ENCODE data around the gene SART3. TPM values are rescaled to one million over a fixed set of nuclear protein-coding genes. Genes with fewer than 3 reads are reported as not detected.

SART3 gene
- total RNA-seq, 2 experiments from 2014 or later = 69.3 to 87.1 TPM

GRCh38 chr12:108585864-108586263, 24.9 kb upstream of the SART3 start:
- Mint-ChIP-seq H3K9me3 (ENCODE audit: low read depth) (no peaks in the 10 kb centered on the region), H3K4me1 (no peaks in the 10 kb centered on the region), H3K36me3 (ENCODE audit: low read depth) (no peaks in the 10 kb centered on the region), H3K27ac (no peak overlapping the region), H3K4me3 (no peak overlapping the region), H3K27me3 (no peaks in the 10 kb centered on the region)
- no peak for ATAC-seq
- no peak for DNase-seq
- intact Hi-C loops (cut with DNase I, micrococcal nuclease) = no loop called here
- POLR2A ChIA-PET = no interaction called here
- CTCF ChIA-PET = interaction anchor here (0.9 kb wide), 1 partner anchor 74 kb away, joined by 3 read pairs; no protein-coding TSS in a partner anchor

- H3K36me3 Mint-ChIP-seq (ENCODE audit: low read depth) = no peaks in the 10 kb centered on the region
- no peak overlapping the region for H3K27ac Mint-ChIP-seq
- ATAC-seq (no peak), DNase-seq (no peak)
- POLR2A ChIA-PET = no interaction called here
- no peak overlapping the region for H3K4me3 Mint-ChIP-seq
- intact Hi-C loops (cut with DNase I, micrococcal nuclease) = no loop called here
- H3K4me1 Mint-ChIP-seq = no peaks in the 10 kb centered on the region
- H3K27me3 Mint-ChIP-seq = no peaks in the 10 kb centered on the region
- H3K9me3 Mint-ChIP-seq (ENCODE audit: low read depth) = no peaks in the 10 kb centered on the region
- CTCF ChIA-PET = interaction anchor here (1.2 kb wide), 1 partner anchor 80 kb away, joined by 4 read pairs; no protein-coding TSS in a partner anchor
These were observed 23.6 kb upstream of the SART3 start for GRCh38 chr12:108584456-108585065.

GRCh38 chr12:108583991-108584390, 23.0 kb upstream of the SART3 start:
- ChIA-PET POLR2A (no interaction called here), CTCF (interaction anchor here (1.2 kb wide), 1 partner anchor 80 kb away, joined by 4 read pairs; no protein-coding TSS in a partner anchor)
- Mint-ChIP-seq H3K9me3 (ENCODE audit: low read depth) (no peaks in the 10 kb centered on the region), H3K36me3 (ENCODE audit: low read depth) (no peaks in the 10 kb centered on the region), H3K27me3 (no peaks in the 10 kb centered on the region), H3K27ac (no peak overlapping the region), H3K4me3 (no peak overlapping the region), H3K4me1 (no peaks in the 10 kb centered on the region)
- no peak for DNase-seq
- ATAC-seq = no peak
- intact Hi-C loops (cut with DNase I, micrococcal nuclease) = no loop called here

DNA sequence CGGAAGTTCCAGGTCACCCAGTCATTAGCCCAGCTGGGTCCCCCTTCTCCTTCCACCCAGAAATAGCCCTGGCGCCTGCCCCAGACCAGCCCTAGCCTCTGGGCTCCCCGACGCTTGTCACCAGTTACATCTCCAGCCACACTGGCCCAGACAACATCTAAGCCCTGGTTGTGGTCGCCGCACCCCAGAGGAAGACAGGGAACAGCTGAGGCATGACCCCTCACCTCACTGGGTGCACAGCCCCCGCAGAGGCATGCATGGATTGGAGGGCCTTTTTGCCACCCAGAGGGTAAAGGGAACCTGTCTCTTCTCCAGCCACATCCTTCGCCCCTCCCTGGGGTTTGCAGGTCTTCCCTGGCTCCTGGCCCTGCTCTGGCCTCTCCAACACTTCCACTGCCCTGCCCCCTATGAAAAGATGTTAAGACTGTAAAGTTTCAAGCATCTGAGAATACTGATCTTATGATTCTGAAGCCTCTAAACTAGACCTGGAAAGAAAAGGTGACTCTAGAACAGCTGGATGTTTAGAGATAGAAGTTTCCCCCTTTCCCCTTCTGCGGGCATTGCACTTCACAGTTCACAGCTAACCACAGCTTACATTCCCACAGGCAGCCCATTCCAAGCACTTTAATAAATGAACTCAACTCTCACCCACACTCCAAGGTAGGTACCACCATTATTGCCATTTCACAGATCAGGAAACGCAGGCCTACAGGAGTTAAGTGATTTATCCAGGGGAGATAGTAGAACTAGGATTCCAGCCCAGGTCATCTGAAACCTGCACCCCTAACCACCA, 22.2 kb upstream of the SART3 start:
- no peak overlapping the region for H3K4me3 Mint-ChIP-seq
- H3K4me1 Mint-ChIP-seq = no peaks in the 10 kb centered on the region
- H3K27me3 Mint-ChIP-seq = no peaks in the 10 kb centered on the region
- H3K9me3 Mint-ChIP-seq (ENCODE audit: low read depth) = no peaks in the 10 kb centered on the region
- intact Hi-C loops (cut with DNase I, micrococcal nuclease) = no loop called here
- no peaks in the 10 kb centered on the region for H3K36me3 Mint-ChIP-seq (ENCODE audit: low read depth)
- ChIA-PET CTCF (interaction anchor here (0.6 to 1.2 kb wide), 4 partner anchors 81 to 398 kb away, joined by 4 to 7 read pairs (median 4); no protein-coding TSS in a partner anchor), POLR2A (no interaction called here)
- ATAC-seq (no peak), DNase-seq (no peak)
- H3K27ac Mint-ChIP-seq = no peak overlapping the region

GRCh38 chr12:108582509-108582908, 21.5 kb upstream of the SART3 start:
- Mint-ChIP-seq H3K4me3 (no peak overlapping the region), H3K27me3 (no peaks in the 10 kb centered on the region), H3K27ac (no peak overlapping the region), H3K4me1 (no peaks in the 10 kb centered on the region), H3K9me3 (ENCODE audit: low read depth) (no peaks in the 10 kb centered on the region), H3K36me3 (ENCODE audit: low read depth) (no peaks in the 10 kb centered on the region)
- ChIA-PET CTCF (interaction anchor here (0.6 to 1.1 kb wide), 4 partner anchors 86 to 399 kb away, joined by 3 to 7 read pairs (median 4); no protein-coding TSS in a partner anchor), POLR2A (no interaction called here)
- no peak for DNase-seq
- intact Hi-C loops (cut with DNase I, micrococcal nuclease) = no loop called here
- no peak for ATAC-seq

GRCh38 chr12:108581311-108582227, 20.6 kb upstream of the SART3 start:
- no peak for ATAC-seq
- Mint-ChIP-seq H3K36me3 (ENCODE audit: low read depth) (no peaks in the 10 kb centered on the region), H3K27ac (no peak overlapping the region), H3K4me3 (no peak overlapping the region), H3K4me1 (no peaks in the 10 kb centered on the region), H3K27me3 (no peaks in the 10 kb centered on the region), H3K9me3 (ENCODE audit: low read depth) (no peaks in the 10 kb centered on the region)
- no peak for DNase-seq
- ChIA-PET CTCF (interaction anchor here (0.6 kb wide), 1 partner anchor 87 kb away, joined by 3 read pairs; no protein-coding TSS in a partner anchor), POLR2A (no interaction called here)
- intact Hi-C loops (cut with DNase I, micrococcal nuclease) = no loop called here

DNA sequence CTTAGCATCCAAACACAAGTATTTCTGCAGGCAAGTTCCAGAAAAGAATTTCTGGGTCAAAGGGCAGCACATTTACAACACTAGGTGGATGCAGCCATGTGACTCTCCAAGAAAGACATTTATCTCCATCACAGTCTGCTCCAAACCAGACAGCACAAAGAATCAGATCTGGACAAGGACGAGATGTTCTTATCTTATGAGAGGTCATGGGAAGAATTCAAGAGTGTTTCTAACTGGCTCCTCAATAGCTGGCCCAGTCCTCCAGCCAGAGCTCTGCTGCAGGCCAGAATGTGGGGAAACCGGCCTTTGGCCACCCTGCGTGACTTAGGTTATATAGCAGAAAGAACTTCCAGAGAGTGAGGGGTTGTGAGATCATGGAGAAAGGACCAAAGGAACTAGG, 19.6 kb upstream of the SART3 start:
- ChIA-PET POLR2A (no interaction called here), CTCF (no interaction called here)
- Mint-ChIP-seq H3K36me3 (ENCODE audit: low read depth) (no peaks in the 10 kb centered on the region), H3K27ac (no peak overlapping the region), H3K4me3 (no peak overlapping the region), H3K27me3 (no peaks in the 10 kb centered on the region), H3K4me1 (peaks cover 8% of the 10 kb centered on the region), H3K9me3 (ENCODE audit: low read depth) (no peaks in the 10 kb centered on the region)
- no peak for ATAC-seq
- intact Hi-C loops (cut with DNase I, micrococcal nuclease) = no loop called here
- no peak for DNase-seq

- DNase-seq (no peak), ATAC-seq (no peak)
- H3K27me3 Mint-ChIP-seq = peaks cover 3% of the 10 kb centered on the region
- no peak overlapping the region for H3K27ac Mint-ChIP-seq
- no peak overlapping the region for H3K4me3 Mint-ChIP-seq
- H3K9me3 Mint-ChIP-seq (ENCODE audit: low read depth) = no peaks in the 10 kb centered on the region
- POLR2A ChIA-PET = no interaction called here
- peaks cover 22% of the 10 kb centered on the region for H3K4me1 Mint-ChIP-seq
- CTCF ChIA-PET = interaction anchor here (0.8 kb wide), 1 partner anchor 10 kb away, joined by 3 read pairs; no protein-coding TSS in a partner anchor
- intact Hi-C loops (cut with DNase I, micrococcal nuclease) = no loop called here
- no peaks in the 10 kb centered on the region for H3K36me3 Mint-ChIP-seq (ENCODE audit: low read depth)
These were observed 17.8 kb upstream of the SART3 start for GRCh38 chr12:108578813-108579212.

- ChIA-PET POLR2A (interaction anchor here (0.6 kb wide), 1 partner anchor 850 kb away, joined by 3 read pairs; no protein-coding TSS in a partner anchor), CTCF (interaction anchor here (0.7 to 0.8 kb wide), 2 partner anchors 9 to 87 kb away, joined by 3 read pairs; no protein-coding TSS in a partner anchor)
- no peaks in the 10 kb centered on the region for H3K9me3 Mint-ChIP-seq (ENCODE audit: low read depth)
- ATAC-seq = no peak
- no peak overlapping the region for H3K27ac Mint-ChIP-seq
- H3K4me3 Mint-ChIP-seq = no peak overlapping the region
- H3K27me3 Mint-ChIP-seq = peaks cover 3% of the 10 kb centered on the region
- intact Hi-C loops (cut with DNase I, micrococcal nuclease) = no loop called here
- H3K4me1 Mint-ChIP-seq = peaks cover 26% of the 10 kb centered on the region
- no peak for DNase-seq
- H3K36me3 Mint-ChIP-seq (ENCODE audit: low read depth) = no peaks in the 10 kb centered on the region
These were observed 17.3 kb upstream of the SART3 start for GRCh38 chr12:108578264-108578663.

DNA sequence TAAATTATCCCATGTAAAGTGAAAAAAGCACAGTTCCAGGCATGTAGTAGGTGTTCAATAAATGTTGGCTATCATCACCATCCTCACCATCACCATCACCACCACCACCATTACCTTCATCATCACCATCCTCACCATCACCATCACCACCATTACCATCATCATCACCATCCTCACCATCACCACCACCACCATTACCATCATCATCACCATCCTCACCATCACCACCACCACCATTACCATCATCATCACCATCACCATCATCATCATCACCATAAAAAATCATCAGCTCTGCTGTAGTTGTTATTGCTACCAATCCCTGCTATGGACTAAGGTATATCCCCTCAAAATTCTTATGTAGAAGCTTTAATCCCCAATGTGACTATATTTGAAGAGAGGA, 16.5 kb upstream of the SART3 start:
- H3K4me3 Mint-ChIP-seq = no peak overlapping the region
- H3K27ac Mint-ChIP-seq = no peak overlapping the region
- H3K4me1 Mint-ChIP-seq = peaks cover 34% of the 10 kb centered on the region
- ChIA-PET POLR2A (no interaction called here), CTCF (interaction anchor here (0.8 to 3.3 kb wide), 2 partner anchors 40 to 50 kb away, joined by 3 to 24 read pairs; no protein-coding TSS in a partner anchor)
- DNase-seq (no peak), ATAC-seq (no peak)
- H3K9me3 Mint-ChIP-seq (ENCODE audit: low read depth) = no peaks in the 10 kb centered on the region
- peaks cover 3% of the 10 kb centered on the region for H3K27me3 Mint-ChIP-seq
- intact Hi-C loops (cut with DNase I, micrococcal nuclease) = no loop called here
- H3K36me3 Mint-ChIP-seq (ENCODE audit: low read depth) = no peaks in the 10 kb centered on the region

GRCh38 chr12:108576660-108577234, 15.8 kb upstream of the SART3 start:
- Mint-ChIP-seq H3K9me3 (ENCODE audit: low read depth) (no peaks in the 10 kb centered on the region), H3K36me3 (ENCODE audit: low read depth) (no peaks in the 10 kb centered on the region), H3K27me3 (peaks cover 3% of the 10 kb centered on the region), H3K27ac (no peak overlapping the region), H3K4me3 (no peak overlapping the region), H3K4me1 (peaks cover 41% of the 10 kb centered on the region)
- ChIA-PET CTCF (interaction anchor here (0.8 to 3.3 kb wide), 3 partner anchors 16 to 50 kb away, joined by 3 to 24 read pairs (median 3); partner anchors contain the start of gene SART3), POLR2A (no interaction called here)
- no peak for ATAC-seq
- intact Hi-C loops (cut with DNase I, micrococcal nuclease) = no loop called here
- DNase-seq = no peak

All from activated CD4-positive, alpha-beta T cell treated with anti-CD3 and anti-CD28 coated beads for 36 hours (primary cell).